Measurements from ENCODE around the gene HOXD11.

HOXD11 gene

GRCh38 chr2:176103194-176103593 is 3.9 kb upstream of the HOXD11 start:
- FAIRE-seq (no peak), DNase-seq (ENCODE audit: insufficient read length) (no peak)
- TF ChIP-seq TAF1 (IDR thresholded peaks at IDR 0.05; ENCODE audit: borderline replicate concordance, low read depth, low read length): no peak
- TF ChIP-seq POLR2A (IDR thresholded peaks at IDR 0.05; ENCODE audit: low read depth, low read length): no peak
- no peak for TF ChIP-seq POLR2AphosphoS5 (IDR thresholded peaks at IDR 0.05; ENCODE audit: low read depth, low read length)

DNA sequence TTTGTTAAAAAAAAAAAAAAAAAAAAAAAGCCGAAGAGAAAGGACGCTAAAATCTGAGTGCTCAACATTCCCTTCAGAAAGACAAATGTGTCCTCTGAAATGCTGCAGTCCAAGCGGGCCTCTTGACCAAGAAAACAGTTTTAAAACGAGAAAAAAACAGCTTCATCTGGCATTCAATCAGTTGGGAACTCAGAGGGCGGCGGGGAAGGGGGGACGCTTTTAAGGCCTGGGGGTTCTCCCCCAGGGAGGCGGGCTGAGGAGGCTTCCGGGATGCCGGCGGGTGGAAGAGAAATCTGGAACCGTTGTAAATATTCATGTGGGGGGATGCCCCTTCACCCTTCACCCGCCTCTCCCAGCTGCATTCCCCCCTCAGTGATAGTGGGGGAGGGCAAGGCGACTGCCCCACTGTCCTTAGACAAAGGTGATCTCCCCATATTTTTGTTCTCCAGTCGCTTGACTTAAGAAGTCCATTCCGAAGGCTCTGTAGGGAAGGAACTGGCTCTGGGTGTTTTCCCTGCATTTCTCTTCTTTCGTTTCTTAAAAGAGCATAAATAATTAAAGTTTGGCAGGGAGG is 3.3 kb upstream of the HOXD11 start:
- TF ChIP-seq POLR2AphosphoS5 (IDR thresholded peaks at IDR 0.05; ENCODE audit: low read depth, low read length): no peak
- DNase-seq (ENCODE audit: insufficient read length) (no peak), FAIRE-seq (no peak)

- no peak for DNase-seq (ENCODE audit: insufficient read length)
- no peak for TF ChIP-seq TAF1 (IDR thresholded peaks at IDR 0.05; ENCODE audit: borderline replicate concordance, low read depth, low read length)
- TF ChIP-seq POLR2A (IDR thresholded peaks at IDR 0.05; ENCODE audit: low read depth, low read length): no peak
- TF ChIP-seq POLR2AphosphoS5 (IDR thresholded peaks at IDR 0.05; ENCODE audit: low read depth, low read length): no peak
- FAIRE-seq: no peak
Observed at GRCh38 chr2:176104316-176105077, 2.6 kb upstream of the HOXD11 start.

DNA sequence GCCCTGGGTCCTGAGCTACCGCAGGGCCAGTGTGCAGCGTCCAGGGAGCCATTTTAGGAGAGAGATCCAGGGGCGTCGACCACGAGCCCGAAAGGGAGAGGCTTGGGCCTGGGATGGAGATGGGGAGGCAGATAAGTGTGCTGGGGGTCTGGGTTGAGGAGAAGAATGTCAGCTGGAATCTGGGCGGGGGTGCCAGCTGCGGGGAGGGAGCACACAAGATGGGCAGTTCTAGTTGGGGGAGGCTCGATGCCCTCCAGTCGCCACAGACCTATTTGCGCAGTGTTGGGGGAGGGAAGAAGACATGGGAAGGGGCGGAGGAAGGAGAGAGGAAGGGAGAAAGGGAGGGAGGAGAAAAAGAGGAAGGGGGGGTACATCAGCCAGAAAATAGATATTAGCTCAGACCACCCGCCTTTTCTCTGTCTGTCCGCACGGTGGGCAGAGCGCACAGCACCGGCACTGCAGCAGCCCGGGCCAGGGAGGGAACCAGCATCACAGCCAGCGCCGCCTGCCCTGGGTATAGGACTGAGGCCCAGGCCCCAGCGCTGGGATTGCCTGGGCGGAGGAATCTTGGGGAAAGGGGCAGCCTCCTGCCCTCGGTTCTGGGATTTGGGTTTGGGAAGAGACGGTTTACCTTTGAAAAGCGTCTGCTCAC is 1.9 kb upstream of the HOXD11 start:
- no peak for FAIRE-seq
- no peak for TF ChIP-seq POLR2A (IDR thresholded peaks at IDR 0.05; ENCODE audit: low read depth, low read length)
- TF ChIP-seq TAF1 (IDR thresholded peaks at IDR 0.05; ENCODE audit: borderline replicate concordance, low read depth, low read length): no peak
- DNase-seq (ENCODE audit: insufficient read length): no peak

GRCh38 chr2:176105730-176106580 is 1.1 kb upstream of the HOXD11 start:
- no peak for FAIRE-seq
- DNase-seq (ENCODE audit: insufficient read length): no peak
- TF ChIP-seq TAF1 (IDR thresholded peaks at IDR 0.05; ENCODE audit: borderline replicate concordance, low read depth, low read length): no peak
- TF ChIP-seq POLR2AphosphoS5 (IDR thresholded peaks at IDR 0.05; ENCODE audit: low read depth, low read length): no peak
- no peak for TF ChIP-seq POLR2A (IDR thresholded peaks at IDR 0.05; ENCODE audit: low read depth, low read length)

DNA sequence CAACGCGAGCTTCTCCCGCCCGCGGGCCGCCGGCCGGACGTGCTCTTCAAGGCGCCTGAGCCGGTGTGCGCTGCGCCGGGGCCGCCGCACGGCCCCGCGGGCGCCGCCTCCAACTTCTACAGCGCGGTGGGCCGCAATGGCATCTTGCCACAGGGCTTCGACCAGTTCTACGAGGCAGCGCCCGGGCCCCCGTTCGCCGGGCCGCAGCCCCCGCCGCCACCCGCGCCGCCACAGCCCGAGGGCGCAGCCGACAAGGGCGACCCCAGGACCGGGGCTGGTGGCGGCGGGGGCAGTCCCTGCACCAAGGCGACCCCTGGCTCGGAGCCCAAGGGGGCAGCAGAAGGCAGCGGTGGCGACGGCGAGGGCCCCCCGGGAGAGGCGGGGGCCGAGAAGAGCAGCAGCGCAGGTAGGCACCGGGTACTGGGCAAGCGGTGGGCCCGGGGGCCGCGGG is 676 bp downstream of the HOXD11 start:
- TF ChIP-seq TAF1 (IDR thresholded peaks at IDR 0.05; ENCODE audit: borderline replicate concordance, low read depth, low read length) (no peak), POLR2A (IDR thresholded peaks at IDR 0.05; ENCODE audit: low read depth, low read length) (no peak), POLR2AphosphoS5 (IDR thresholded peaks at IDR 0.05; ENCODE audit: low read depth, low read length) (no peak)
- DNase-seq (ENCODE audit: insufficient read length): no peak
- FAIRE-seq: no peak

GRCh38 chr2:176109192-176109901 is 2.3 kb downstream of the HOXD11 start:
- no peak for TF ChIP-seq TAF1 (IDR thresholded peaks at IDR 0.05; ENCODE audit: borderline replicate concordance, low read depth, low read length)
- no peak for TF ChIP-seq POLR2A (IDR thresholded peaks at IDR 0.05; ENCODE audit: low read depth, low read length)
- DNase-seq (ENCODE audit: insufficient read length): no peak
- no peak for FAIRE-seq

- FAIRE-seq (no peak), DNase-seq (ENCODE audit: insufficient read length) (no peak)
- TF ChIP-seq POLR2A (IDR thresholded peaks at IDR 0.05; ENCODE audit: low read depth, low read length) (no peak), TAF1 (IDR thresholded peaks at IDR 0.05; ENCODE audit: borderline replicate concordance, low read depth, low read length) (no peak)
Observed at GRCh38 chr2:176109946-176110345, 2.9 kb downstream of the HOXD11 start.

- TF ChIP-seq POLR2AphosphoS5 (IDR thresholded peaks at IDR 0.05; ENCODE audit: low read depth, low read length) (no peak), POLR2A (IDR thresholded peaks at IDR 0.05; ENCODE audit: low read depth, low read length) (no peak), TAF1 (IDR thresholded peaks at IDR 0.05; ENCODE audit: borderline replicate concordance, low read depth, low read length) (no peak)
- no peak for DNase-seq (ENCODE audit: insufficient read length)
- FAIRE-seq: no peak
Observed at GRCh38 chr2:176110415-176111308, 3.6 kb downstream of the HOXD11 start.

GRCh38 chr2:176111309-176111663 is 4.2 kb downstream of the HOXD11 start:
- DNase-seq (ENCODE audit: insufficient read length): no peak
- TF ChIP-seq TAF1 (IDR thresholded peaks at IDR 0.05; ENCODE audit: borderline replicate concordance, low read depth, low read length) (no peak), POLR2A (IDR thresholded peaks at IDR 0.05; ENCODE audit: low read depth, low read length) (no peak), POLR2AphosphoS5 (IDR thresholded peaks at IDR 0.05; ENCODE audit: low read depth, low read length) (no peak)
- no peak for FAIRE-seq

All from GM12892 (cell line).